WTC11 (cell line): ENCODE data around the gene GTF2F1. TPM values are rescaled to one million over a fixed set of nuclear protein-coding genes. Genes with fewer than 3 reads are reported as not detected.

Experiments used
- ATAC-seq: fragments of 200-7000 bp; cut with Tn5 transposase; 2 replicates; pipeline ENCODE4 v1.10.0; 2021; ENCODE audit warnings: mild to moderate bottlenecking, moderate library complexity
- CTCF ChIA-PET: fragments of 300-600 bp; sonication (Branson Sonifier 250); formaldehyde crosslinking; loops from one replicate; lab custom pipeline; 2021; ENCODE audit warnings: antibody characterized with exemption; lab: Charles Lee
- POLR2A ChIA-PET: fragments of 350-600 bp; sonication (Branson Sonifier 250); formaldehyde crosslinking; loops from one replicate; lab custom pipeline; 2021; ENCODE audit warnings: antibody characterized with exemption; lab: Charles Lee
- DNase-seq: peaks from one replicate; pipeline ENCODE4 v3.0.0; 2021; ENCODE audit warnings: low spot score
- H3K27ac Mint-ChIP-seq: 2 replicates; pipeline ENCODE4 v1.8.0; 2021; ENCODE audit warnings: mixed read lengths
- H3K27me3 Mint-ChIP-seq: 2 replicates; pipeline ENCODE4 v1.8.0; 2021; ENCODE audit warnings: low read depth, mild to moderate bottlenecking, moderate library complexity, mixed read lengths
- H3K36me3 Mint-ChIP-seq: 2 replicates; pipeline ENCODE4 v1.8.0; 2021; ENCODE audit warnings: mixed read lengths
- H3K4me1 Mint-ChIP-seq: 2 replicates; pipeline ENCODE4 v1.8.0; 2022; ENCODE audit warnings: mixed read lengths
- H3K4me3 Mint-ChIP-seq: 2 replicates; pipeline ENCODE4 v1.8.0; 2021; ENCODE audit warnings: mild to moderate bottlenecking, moderate library complexity, mixed read lengths
- H3K9me3 Mint-ChIP-seq: 2 replicates; pipeline ENCODE4 v1.8.0; 2021; ENCODE audit warnings: mixed read lengths
- ATF6 ChIP-seq: sonication (generic); formaldehyde crosslinking; IDR thresholded peaks from 2 replicates; pipeline ENCODE4 v1.8.1; 2023; ENCODE audit warnings: mild to moderate bottlenecking, missing genetic modification reagents
- CREB1 ChIP-seq: sonication (generic); formaldehyde crosslinking; IDR thresholded peaks from 2 replicates; pipeline ENCODE4 v1.8.0; 2023; ENCODE audit warnings: mild to moderate bottlenecking, missing genetic modification reagents
- CREM ChIP-seq: sonication (generic); formaldehyde crosslinking; IDR thresholded peaks from 2 replicates; pipeline ENCODE4 v1.8.1; 2022; ENCODE audit warnings: mild to moderate bottlenecking, missing genetic modification reagents, moderate library complexity
- ESRRA ChIP-seq: sonication (generic); formaldehyde crosslinking; IDR thresholded peaks from 2 replicates; pipeline ENCODE4 v1.8.1; 2022; ENCODE audit warnings: mild to moderate bottlenecking, missing genetic modification reagents, borderline replicate concordance
- KAT7 ChIP-seq: sonication (generic); formaldehyde crosslinking; IDR thresholded peaks from 2 replicates; pipeline ENCODE4 v1.8.1; 2023; ENCODE audit warnings: missing genetic modification reagents, mild to moderate bottlenecking, borderline replicate concordance
- MAX ChIP-seq: sonication (generic); formaldehyde crosslinking; IDR thresholded peaks from 2 replicates; pipeline ENCODE4 v1.8.0; 2022; ENCODE audit warnings: mild to moderate bottlenecking, missing genetic modification reagents
- NFE2L1 ChIP-seq: sonication (generic); formaldehyde crosslinking; IDR thresholded peaks from 2 replicates; pipeline ENCODE4 v1.8.1; 2023; ENCODE audit warnings: missing genetic modification reagents
- NFYB ChIP-seq: sonication (generic); formaldehyde crosslinking; conservative IDR thresholded peaks from 2 replicates; pipeline ENCODE4 v1.8.0; 2022; ENCODE audit warnings: low read depth, missing genetic modification reagents
- NR2C2 ChIP-seq: sonication (generic); formaldehyde crosslinking; IDR thresholded peaks from 2 replicates; pipeline ENCODE4 v1.8.0; 2022; ENCODE audit warnings: mild to moderate bottlenecking, missing genetic modification reagents
- SMAD3 ChIP-seq: sonication (generic); formaldehyde crosslinking; IDR thresholded peaks from 2 replicates; pipeline ENCODE4 v1.8.0; 2022; ENCODE audit warnings: missing genetic modification reagents, mild to moderate bottlenecking, borderline replicate concordance
- SOX15 ChIP-seq: fragments of 250-450 bp; sonication (Bioruptor Pico); IDR thresholded peaks from 2 replicates; pipeline ENCODE4 v1.9.0; 2021; ENCODE audit warnings: mild to moderate bottlenecking
- SP1 ChIP-seq: sonication (generic); formaldehyde crosslinking; conservative IDR thresholded peaks from 2 replicates; pipeline ENCODE4 v1.8.1; 2022; ENCODE audit warnings: missing genetic modification reagents
- ZNF232 ChIP-seq: sonication (generic); formaldehyde crosslinking; IDR thresholded peaks from 2 replicates; pipeline ENCODE4 v1.8.0; 2022; ENCODE audit warnings: mild to moderate bottlenecking, missing genetic modification reagents
- ZNF317 ChIP-seq: sonication (generic); formaldehyde crosslinking; IDR thresholded peaks from 2 replicates; pipeline ENCODE4 v1.8.1; 2023; ENCODE audit warnings: low read depth, mild to moderate bottlenecking, moderate library complexity, missing genetic modification reagents, borderline replicate concordance
- total RNA-seq: library from RNA; stranded (reverse); gene quantifications from 3 replicates; pipeline ENCODE4 v1.2.3, GENCODE V29; 2021
- TF ChIP-seq, protein P1 (sequence below): sonication (generic); formaldehyde crosslinking; IDR thresholded peaks from 2 replicates; pipeline ENCODE4 v1.8.0; 2022; ENCODE audit warnings: mild to moderate bottlenecking, missing genetic modification reagents
- TF ChIP-seq, protein P2 (sequence below): sonication (generic); formaldehyde crosslinking; IDR thresholded peaks from 2 replicates; pipeline ENCODE4 v1.8.0; 2022; ENCODE audit warnings: missing genetic modification reagents
- TF ChIP-seq, protein P3 (sequence below): sonication (generic); formaldehyde crosslinking; IDR thresholded peaks from 2 replicates; pipeline ENCODE4 v1.8.1; 2023; ENCODE audit warnings: mild to moderate bottlenecking, missing genetic modification reagents, moderate library complexity
- TF ChIP-seq, protein P4 (sequence below): sonication (generic); formaldehyde crosslinking; IDR thresholded peaks from 2 replicates; pipeline ENCODE4 v1.8.1; 2022; ENCODE audit warnings: mild to moderate bottlenecking, missing genetic modification reagents, moderate library complexity, borderline replicate concordance
- TF ChIP-seq, protein P5 (sequence below): sonication (generic); formaldehyde crosslinking; conservative IDR thresholded peaks from 2 replicates; pipeline ENCODE4 v1.8.1; 2023; ENCODE audit warnings: mild to moderate bottlenecking, low read depth, missing genetic modification reagents, moderate library complexity

The GTF2F1 gene
- total RNA-seq, 1 experiment from 2014 or later: 62.4 TPM

GRCh38 chr19:6418562-6418932 lies 25.6 kb upstream of the GTF2F1 start:
- no peaks in the 10 kb centered on the region for H3K9me3 Mint-ChIP-seq
- TF ChIP-seq ATF6 (CRISPR knock-in tag) (no peak), CREB1 (CRISPR knock-in tag) (no peak), NFYB (no peak), ZNF232 (no peak), ESRRA (no peak), SP1 (no peak), NR2C2 (CRISPR knock-in tag) (no peak), CREM (no peak), SMAD3 (CRISPR knock-in tag) (no peak), MAX (CRISPR knock-in tag) (no peak), ZNF317 (CRISPR knock-in tag) (no peak), SOX15 (CRISPR knock-in tag) (no peak)
- TF ChIP-seq, protein P1, sequence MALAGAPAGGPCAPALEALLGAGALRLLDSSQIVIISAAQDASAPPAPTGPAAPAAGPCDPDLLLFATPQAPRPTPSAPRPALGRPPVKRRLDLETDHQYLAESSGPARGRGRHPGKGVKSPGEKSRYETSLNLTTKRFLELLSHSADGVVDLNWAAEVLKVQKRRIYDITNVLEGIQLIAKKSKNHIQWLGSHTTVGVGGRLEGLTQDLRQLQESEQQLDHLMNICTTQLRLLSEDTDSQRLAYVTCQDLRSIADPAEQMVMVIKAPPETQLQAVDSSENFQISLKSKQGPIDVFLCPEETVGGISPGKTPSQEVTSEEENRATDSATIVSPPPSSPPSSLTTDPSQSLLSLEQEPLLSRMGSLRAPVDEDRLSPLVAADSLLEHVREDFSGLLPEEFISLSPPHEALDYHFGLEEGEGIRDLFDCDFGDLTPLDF: no peak
- TF ChIP-seq, protein P2, sequence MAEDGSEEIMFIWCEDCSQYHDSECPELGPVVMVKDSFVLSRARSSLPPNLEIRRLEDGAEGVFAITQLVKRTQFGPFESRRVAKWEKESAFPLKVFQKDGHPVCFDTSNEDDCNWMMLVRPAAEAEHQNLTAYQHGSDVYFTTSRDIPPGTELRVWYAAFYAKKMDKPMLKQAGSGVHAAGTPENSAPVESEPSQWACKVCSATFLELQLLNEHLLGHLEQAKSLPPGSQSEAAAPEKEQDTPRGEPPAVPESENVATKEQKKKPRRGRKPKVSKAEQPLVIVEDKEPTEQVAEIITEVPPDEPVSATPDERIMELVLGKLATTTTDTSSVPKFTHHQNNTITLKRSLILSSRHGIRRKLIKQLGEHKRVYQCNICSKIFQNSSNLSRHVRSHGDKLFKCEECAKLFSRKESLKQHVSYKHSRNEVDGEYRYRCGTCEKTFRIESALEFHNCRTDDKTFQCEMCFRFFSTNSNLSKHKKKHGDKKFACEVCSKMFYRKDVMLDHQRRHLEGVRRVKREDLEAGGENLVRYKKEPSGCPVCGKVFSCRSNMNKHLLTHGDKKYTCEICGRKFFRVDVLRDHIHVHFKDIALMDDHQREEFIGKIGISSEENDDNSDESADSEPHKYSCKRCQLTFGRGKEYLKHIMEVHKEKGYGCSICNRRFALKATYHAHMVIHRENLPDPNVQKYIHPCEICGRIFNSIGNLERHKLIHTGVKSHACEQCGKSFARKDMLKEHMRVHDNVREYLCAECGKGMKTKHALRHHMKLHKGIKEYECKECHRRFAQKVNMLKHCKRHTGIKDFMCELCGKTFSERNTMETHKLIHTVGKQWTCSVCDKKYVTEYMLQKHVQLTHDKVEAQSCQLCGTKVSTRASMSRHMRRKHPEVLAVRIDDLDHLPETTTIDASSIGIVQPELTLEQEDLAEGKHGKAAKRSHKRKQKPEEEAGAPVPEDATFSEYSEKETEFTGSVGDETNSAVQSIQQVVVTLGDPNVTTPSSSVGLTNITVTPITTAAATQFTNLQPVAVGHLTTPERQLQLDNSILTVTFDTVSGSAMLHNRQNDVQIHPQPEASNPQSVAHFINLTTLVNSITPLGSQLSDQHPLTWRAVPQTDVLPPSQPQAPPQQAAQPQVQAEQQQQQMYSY (CRISPR knock-in tag): no peak
- DNase-seq: no peak
- POLR2A ChIA-PET: interaction anchor here (0.6 kb wide), 1 partner anchor 9 kb away, joined by 3 read pairs; no protein-coding TSS in a partner anchor
- H3K4me1 Mint-ChIP-seq: peaks cover 21% of the 10 kb centered on the region
- no peak for ATAC-seq
- no peaks in the 10 kb centered on the region for H3K27me3 Mint-ChIP-seq
- CTCF ChIA-PET: interaction anchor here (0.5 kb wide), 1 partner anchor 445 kb away, joined by 3 read pairs; no protein-coding TSS in a partner anchor
- peaks cover 72% of the 10 kb centered on the region for H3K36me3 Mint-ChIP-seq
- no peak overlapping the region for H3K27ac Mint-ChIP-seq
- H3K4me3 Mint-ChIP-seq: no peak overlapping the region

DNA sequence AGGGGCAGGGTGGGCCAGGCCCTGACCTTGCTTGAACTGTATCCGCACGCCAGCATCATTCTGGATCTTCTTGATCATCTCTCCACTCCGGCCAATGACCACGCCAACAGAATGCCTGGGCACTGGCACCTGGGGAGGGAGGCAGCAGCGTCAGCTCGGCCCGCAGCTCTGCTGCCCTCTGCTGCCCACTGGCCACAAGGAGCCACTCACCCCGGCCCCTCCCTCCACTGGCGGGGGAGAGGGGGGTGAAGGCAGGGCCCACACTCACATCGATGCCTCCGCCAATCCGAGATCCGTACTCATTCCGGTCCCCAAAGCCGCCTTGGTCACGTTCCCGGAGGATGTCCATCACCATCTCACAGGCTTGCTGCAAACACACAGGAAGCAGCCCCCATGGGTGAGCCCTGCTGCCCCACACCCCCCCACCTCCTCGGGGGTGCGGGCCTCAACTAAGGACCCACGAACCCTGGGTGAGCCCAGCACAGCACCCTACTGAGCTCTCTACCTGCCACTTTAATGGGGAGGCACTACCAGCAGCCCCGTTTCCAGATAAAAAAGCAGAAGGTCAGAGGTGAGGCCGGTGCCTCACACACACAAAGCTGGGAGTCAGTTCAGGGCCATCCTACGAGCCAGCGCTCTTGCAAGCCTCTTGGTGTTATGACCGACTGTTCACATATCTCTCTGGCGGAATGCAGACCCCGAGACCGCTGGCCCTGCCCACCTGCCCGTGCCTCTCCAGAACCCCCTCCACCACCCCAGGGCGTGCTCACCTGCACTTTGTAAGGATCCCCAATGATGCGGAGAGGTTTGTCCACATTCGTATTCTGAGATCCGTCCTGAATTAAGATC lies 25.0 kb upstream of the GTF2F1 start:
- Mint-ChIP-seq H3K4me3 (no peak overlapping the region), H3K9me3 (no peaks in the 10 kb centered on the region), H3K4me1 (peaks cover 15% of the 10 kb centered on the region), H3K36me3 (peaks cover 71% of the 10 kb centered on the region), H3K27ac (no peak overlapping the region), H3K27me3 (no peaks in the 10 kb centered on the region)
- ChIA-PET CTCF (interaction anchor here (0.5 to 1.4 kb wide), 8 partner anchors 8 to 446 kb away, joined by 3 to 7 read pairs (median 3); partner anchors contain the start of genes CRB3 and GTF2F1), POLR2A (interaction anchor here (0.6 kb wide), 1 partner anchor 8 kb away, joined by 3 read pairs; no protein-coding TSS in a partner anchor)
- DNase-seq (peak; percentile 36), ATAC-seq (peak; percentile 45)
- no peak for TF ChIP-seq KAT7
- no peak for TF ChIP-seq NFYB
- TF ChIP-seq, protein P3, sequence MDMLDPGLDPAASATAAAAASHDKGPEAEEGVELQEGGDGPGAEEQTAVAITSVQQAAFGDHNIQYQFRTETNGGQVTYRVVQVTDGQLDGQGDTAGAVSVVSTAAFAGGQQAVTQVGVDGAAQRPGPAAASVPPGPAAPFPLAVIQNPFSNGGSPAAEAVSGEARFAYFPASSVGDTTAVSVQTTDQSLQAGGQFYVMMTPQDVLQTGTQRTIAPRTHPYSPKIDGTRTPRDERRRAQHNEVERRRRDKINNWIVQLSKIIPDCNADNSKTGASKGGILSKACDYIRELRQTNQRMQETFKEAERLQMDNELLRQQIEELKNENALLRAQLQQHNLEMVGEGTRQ (CRISPR knock-in tag): no peak
- TF ChIP-seq, protein P1: no peak
- TF ChIP-seq, protein P4, sequence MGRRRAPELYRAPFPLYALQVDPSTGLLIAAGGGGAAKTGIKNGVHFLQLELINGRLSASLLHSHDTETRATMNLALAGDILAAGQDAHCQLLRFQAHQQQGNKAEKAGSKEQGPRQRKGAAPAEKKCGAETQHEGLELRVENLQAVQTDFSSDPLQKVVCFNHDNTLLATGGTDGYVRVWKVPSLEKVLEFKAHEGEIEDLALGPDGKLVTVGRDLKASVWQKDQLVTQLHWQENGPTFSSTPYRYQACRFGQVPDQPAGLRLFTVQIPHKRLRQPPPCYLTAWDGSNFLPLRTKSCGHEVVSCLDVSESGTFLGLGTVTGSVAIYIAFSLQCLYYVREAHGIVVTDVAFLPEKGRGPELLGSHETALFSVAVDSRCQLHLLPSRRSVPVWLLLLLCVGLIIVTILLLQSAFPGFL (CRISPR knock-in tag): no peak
- TF ChIP-seq, protein P5, sequence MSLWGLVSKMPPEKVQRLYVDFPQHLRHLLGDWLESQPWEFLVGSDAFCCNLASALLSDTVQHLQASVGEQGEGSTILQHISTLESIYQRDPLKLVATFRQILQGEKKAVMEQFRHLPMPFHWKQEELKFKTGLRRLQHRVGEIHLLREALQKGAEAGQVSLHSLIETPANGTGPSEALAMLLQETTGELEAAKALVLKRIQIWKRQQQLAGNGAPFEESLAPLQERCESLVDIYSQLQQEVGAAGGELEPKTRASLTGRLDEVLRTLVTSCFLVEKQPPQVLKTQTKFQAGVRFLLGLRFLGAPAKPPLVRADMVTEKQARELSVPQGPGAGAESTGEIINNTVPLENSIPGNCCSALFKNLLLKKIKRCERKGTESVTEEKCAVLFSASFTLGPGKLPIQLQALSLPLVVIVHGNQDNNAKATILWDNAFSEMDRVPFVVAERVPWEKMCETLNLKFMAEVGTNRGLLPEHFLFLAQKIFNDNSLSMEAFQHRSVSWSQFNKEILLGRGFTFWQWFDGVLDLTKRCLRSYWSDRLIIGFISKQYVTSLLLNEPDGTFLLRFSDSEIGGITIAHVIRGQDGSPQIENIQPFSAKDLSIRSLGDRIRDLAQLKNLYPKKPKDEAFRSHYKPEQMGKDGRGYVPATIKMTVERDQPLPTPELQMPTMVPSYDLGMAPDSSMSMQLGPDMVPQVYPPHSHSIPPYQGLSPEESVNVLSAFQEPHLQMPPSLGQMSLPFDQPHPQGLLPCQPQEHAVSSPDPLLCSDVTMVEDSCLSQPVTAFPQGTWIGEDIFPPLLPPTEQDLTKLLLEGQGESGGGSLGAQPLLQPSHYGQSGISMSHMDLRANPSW (CRISPR knock-in tag): no peak
- no peak for TF ChIP-seq NFE2L1 (CRISPR knock-in tag)
